Measurements from ENCODE around the gene BICD2.

- TF ChIP-seq CTCF (IDR thresholded peaks at IDR 0.05) (no peak), POLR2A (IDR thresholded peaks at IDR 0.05) (no peak)
Measured at GRCh38 chr9:92671323-92671722, 93.3 kb downstream of the BICD2 start.

Data from prostate gland (tissue), 2 donors.